IPS-18a (cell line): ENCODE measurements around the gene NAT10.

ENCODE experiments used
- H3K27ac ChIP-seq: one replicate; pipeline ENCODE4 v1.5.1; 2013; ENCODE audit warnings: low read length
- H3K27me3 ChIP-seq: one replicate; pipeline ENCODE4 v1.6.1; 2013; ENCODE audit warnings: mild to moderate bottlenecking, low read length; ENCODE audit not compliant: control insufficient read depth, insufficient read depth
- H3K36me3 ChIP-seq: one replicate; pipeline ENCODE4 v1.6.1; 2013; ENCODE audit warnings: low read depth, low read length; ENCODE audit not compliant: control insufficient read depth
- H3K4me1 ChIP-seq: one replicate; pipeline ENCODE4 v1.6.1; 2013; ENCODE audit warnings: low read depth, low read length; ENCODE audit not compliant: control insufficient read depth
- H3K4me3 ChIP-seq: one replicate; pipeline ENCODE4 v1.5.1; 2013; ENCODE audit warnings: low read length
- H3K9ac ChIP-seq: one replicate; pipeline ENCODE4 v1.6.1; 2013; ENCODE audit warnings: mild to moderate bottlenecking, low read length, moderate library complexity
- H3K9me3 ChIP-seq: one replicate; pipeline ENCODE4 v1.6.1; 2013; ENCODE audit warnings: low read depth, low read length; ENCODE audit not compliant: control insufficient read depth

NAT10 gene

GRCh38 chr11:34114014-34114413, 8.6 kb downstream of the NAT10 start:
- Histone ChIP-seq H3K36me3 (peaks cover 86% of the 10 kb centered on the region), H3K9ac (no peak overlapping the region), H3K9me3 (no peaks in the 10 kb centered on the region), H3K4me1 (no peaks in the 10 kb centered on the region), H3K27ac (no peak overlapping the region), H3K27me3 (no peaks in the 10 kb centered on the region), H3K4me3 (no peak overlapping the region)

- H3K27ac ChIP-seq = no peak overlapping the region
- H3K36me3 ChIP-seq = peaks cover 86% of the 10 kb centered on the region
- H3K4me1 ChIP-seq = no peaks in the 10 kb centered on the region
Measured at GRCh38 chr11:34114471-34114870, 9.0 kb downstream of the NAT10 start.

GRCh38 chr11:34120651-34121050, 15.2 kb downstream of the NAT10 start:
- Histone ChIP-seq H3K4me1 (no peaks in the 10 kb centered on the region), H3K9ac (no peak overlapping the region), H3K36me3 (peaks cover 89% of the 10 kb centered on the region), H3K4me3 (no peak overlapping the region), H3K27ac (no peak overlapping the region), H3K27me3 (no peaks in the 10 kb centered on the region), H3K9me3 (no peaks in the 10 kb centered on the region)

More at GRCh38 chr11:34114471-34114870, 9.0 kb downstream of the NAT10 start:
- H3K9ac ChIP-seq = no peak overlapping the region
- no peaks in the 10 kb centered on the region for H3K9me3 ChIP-seq
- H3K4me3 ChIP-seq = no peak overlapping the region
- H3K27me3 ChIP-seq = no peaks in the 10 kb centered on the region

- Histone ChIP-seq H3K27me3 (no peaks in the 10 kb centered on the region), H3K27ac (no peak overlapping the region), H3K4me3 (no peak overlapping the region), H3K36me3 (peaks cover 74% of the 10 kb centered on the region), H3K9ac (no peak overlapping the region), H3K9me3 (no peaks in the 10 kb centered on the region), H3K4me1 (no peaks in the 10 kb centered on the region)
Measured at GRCh38 chr11:34124885-34125668, 19.6 kb downstream of the NAT10 start.

GRCh38 chr11:34126959-34127848, 21.8 kb downstream of the NAT10 start:
- Histone ChIP-seq H3K27me3 (no peaks in the 10 kb centered on the region), H3K4me1 (no peaks in the 10 kb centered on the region), H3K36me3 (peaks cover 72% of the 10 kb centered on the region), H3K27ac (no peak overlapping the region), H3K4me3 (no peak overlapping the region), H3K9me3 (no peaks in the 10 kb centered on the region), H3K9ac (no peak overlapping the region)

GRCh38 chr11:34128824-34129223, 23.4 kb downstream of the NAT10 start:
- Histone ChIP-seq H3K27ac (no peak overlapping the region), H3K27me3 (no peaks in the 10 kb centered on the region), H3K4me3 (no peak overlapping the region), H3K9me3 (no peaks in the 10 kb centered on the region), H3K36me3 (peaks cover 71% of the 10 kb centered on the region), H3K4me1 (no peaks in the 10 kb centered on the region), H3K9ac (no peak overlapping the region)

- no peak overlapping the region for H3K4me3 ChIP-seq
- no peak overlapping the region for H3K27ac ChIP-seq
- H3K4me1 ChIP-seq = no peaks in the 10 kb centered on the region
- H3K9ac ChIP-seq = no peak overlapping the region
- no peaks in the 10 kb centered on the region for H3K9me3 ChIP-seq
- H3K27me3 ChIP-seq = no peaks in the 10 kb centered on the region
- peaks cover 64% of the 10 kb centered on the region for H3K36me3 ChIP-seq
Measured at GRCh38 chr11:34132261-34132965, 27.0 kb downstream of the NAT10 start.

- Histone ChIP-seq H3K36me3 (peaks cover 64% of the 10 kb centered on the region), H3K4me1 (no peaks in the 10 kb centered on the region), H3K9ac (no peak overlapping the region), H3K27me3 (no peaks in the 10 kb centered on the region), H3K27ac (no peak overlapping the region), H3K9me3 (no peaks in the 10 kb centered on the region), H3K4me3 (no peak overlapping the region)
Measured at GRCh38 chr11:34134765-34135164, 29.3 kb downstream of the NAT10 start.

GRCh38 chr11:34135439-34135838, 30.0 kb downstream of the NAT10 start:
- no peaks in the 10 kb centered on the region for H3K9me3 ChIP-seq
- H3K27ac ChIP-seq = no peak overlapping the region
- no peaks in the 10 kb centered on the region for H3K27me3 ChIP-seq
- no peak overlapping the region for H3K4me3 ChIP-seq
- H3K36me3 ChIP-seq = peaks cover 67% of the 10 kb centered on the region
- no peaks in the 10 kb centered on the region for H3K4me1 ChIP-seq
- no peak overlapping the region for H3K9ac ChIP-seq

- no peak overlapping the region for H3K9ac ChIP-seq
- no peaks in the 10 kb centered on the region for H3K9me3 ChIP-seq
- no peaks in the 10 kb centered on the region for H3K27me3 ChIP-seq
- H3K36me3 ChIP-seq = peaks cover 67% of the 10 kb centered on the region
- H3K4me3 ChIP-seq = no peak overlapping the region
- no peak overlapping the region for H3K27ac ChIP-seq
- no peaks in the 10 kb centered on the region for H3K4me1 ChIP-seq
Measured at GRCh38 chr11:34136420-34136819, 31.0 kb downstream of the NAT10 start.

- H3K27me3 ChIP-seq = no peaks in the 10 kb centered on the region
- no peak overlapping the region for H3K27ac ChIP-seq
- H3K36me3 ChIP-seq = peaks cover 76% of the 10 kb centered on the region
- no peaks in the 10 kb centered on the region for H3K4me1 ChIP-seq
- H3K9ac ChIP-seq = no peak overlapping the region
- H3K4me3 ChIP-seq = no peak overlapping the region
- H3K9me3 ChIP-seq = no peaks in the 10 kb centered on the region
Measured at GRCh38 chr11:34139346-34139745, 33.9 kb downstream of the NAT10 start.
